HFFc6 (cell line): ENCODE measurements around the gene CCDC14. TPM values are rescaled to one million over a fixed set of nuclear protein-coding genes. Genes with fewer than 3 reads are reported as not detected.

Experiments used
- DNase-seq: peaks from one replicate; pipeline ENCODE4 v3.0.0-alpha.2; 2018
- H3K27ac Mint-ChIP-seq: 2 replicates; pipeline ENCODE4 v1.8.0; 2020; ENCODE audit warnings: mild to moderate bottlenecking, mixed read lengths
- H3K27me3 Mint-ChIP-seq: 2 replicates; pipeline ENCODE4 v1.8.0; 2021; ENCODE audit warnings: mild to moderate bottlenecking, moderate library complexity, mixed read lengths; ENCODE audit not compliant: insufficient read depth
- H3K36me3 Mint-ChIP-seq: 2 replicates; pipeline ENCODE4 v1.8.0; 2021; ENCODE audit warnings: low read depth, mixed read lengths
- H3K4me1 Mint-ChIP-seq: 2 replicates; pipeline ENCODE4 v1.8.0; 2020; ENCODE audit warnings: low read depth, mixed read lengths
- H3K4me3 Mint-ChIP-seq: 2 replicates; pipeline ENCODE4 v1.8.0; 2020; ENCODE audit warnings: mild to moderate bottlenecking, moderate library complexity, mixed read lengths
- H3K9me3 Mint-ChIP-seq: 2 replicates; pipeline ENCODE4 v1.8.0; 2020; ENCODE audit warnings: mild to moderate bottlenecking, mixed read lengths
- CTCF ChIP-seq: fragments of 200-600 bp; sonication (generic); IDR thresholded peaks from 2 replicates; pipeline ENCODE4 v1.5.0; 2021; ENCODE audit warnings: antibody characterized with exemption, mild to moderate bottlenecking
- total RNA-seq, 6 experiments: library from RNA; stranded (reverse); fragmentation: NEBNext Ultra II Directional; extraction: Animal tissue kit (Norgen Biotek cat#: 25700); gene quantifications; 2 replicates in 1 of 6; 3 replicates in 5 of 6; pipeline ENCODE4 v1.2.3, GENCODE V29; 2021

Gene CCDC14
- total RNA-seq, 6 experiments from 2014 or later: 25.8 to 39.7 (median 36.3) TPM

- Mint-ChIP-seq H3K36me3 (no peaks in the 10 kb centered on the region), H3K4me3 (peak overlapping the region; percentile 99), H3K27ac (peak overlapping the region; percentile 92), H3K4me1 (peaks cover 36% of the 10 kb centered on the region), H3K27me3 (peaks cover 4% of the 10 kb centered on the region; the same call in 1 of the 2 replicates), H3K9me3 (no peaks in the 10 kb centered on the region)
- DNase-seq: no peak
- no peak for TF ChIP-seq CTCF
Observed at GRCh38 chr3:123961508-123961856, 453 bp upstream of the CCDC14 start.

- Mint-ChIP-seq H3K36me3 (peaks cover 54% of the 10 kb centered on the region), H3K27ac (no peak overlapping the region), H3K9me3 (no peaks in the 10 kb centered on the region), H3K27me3 (no peaks in the 10 kb centered on the region), H3K4me1 (peaks cover 55% of the 10 kb centered on the region), H3K4me3 (no peak overlapping the region)
- no peak for DNase-seq
- no peak for TF ChIP-seq CTCF
Observed at GRCh38 chr3:123953735-123954134, 7.3 kb downstream of the CCDC14 start.

DNA sequence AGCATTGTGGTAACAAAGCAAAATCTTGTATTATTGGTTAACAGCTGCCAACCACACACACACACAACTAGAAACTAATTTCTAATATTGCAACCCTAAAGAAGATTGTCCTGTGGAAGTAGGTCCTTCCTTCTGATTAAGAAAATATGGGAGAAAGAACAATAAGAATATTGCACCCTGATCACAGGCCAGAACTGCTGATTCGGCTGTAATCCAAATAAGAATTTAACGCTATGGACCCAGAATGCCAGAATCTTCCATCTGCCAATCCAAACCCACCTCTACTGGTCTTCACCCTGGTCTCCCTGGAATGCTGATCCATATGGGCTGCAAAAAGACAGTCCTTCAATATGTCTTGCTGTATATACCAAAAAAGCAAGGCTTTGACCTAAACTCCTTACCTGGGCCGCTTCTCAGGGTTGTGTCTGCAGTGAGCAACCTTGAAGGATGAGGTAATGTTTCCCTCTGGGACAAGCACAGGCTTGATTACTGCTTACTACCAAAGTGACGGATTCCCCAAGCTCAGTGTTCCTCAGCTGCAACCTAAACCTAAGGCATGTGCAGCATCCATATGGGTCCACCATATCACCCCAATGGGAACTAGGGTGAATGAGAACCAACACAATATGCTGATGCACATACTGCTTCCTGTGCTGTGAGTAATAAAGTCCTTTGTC lies 8.0 kb downstream of the CCDC14 start:
- Mint-ChIP-seq H3K4me1 (peaks cover 52% of the 10 kb centered on the region), H3K36me3 (peaks cover 59% of the 10 kb centered on the region), H3K27me3 (no peaks in the 10 kb centered on the region), H3K9me3 (no peaks in the 10 kb centered on the region), H3K4me3 (no peak overlapping the region), H3K27ac (no peak overlapping the region)
- no peak for DNase-seq
- TF ChIP-seq CTCF: no peak

- no peak overlapping the region for H3K4me3 Mint-ChIP-seq
- no peak for TF ChIP-seq CTCF
- H3K9me3 Mint-ChIP-seq: no peaks in the 10 kb centered on the region
- no peaks in the 10 kb centered on the region; the same call in 1 of the 2 replicates for H3K27me3 Mint-ChIP-seq
- H3K4me1 Mint-ChIP-seq: peaks cover 48% of the 10 kb centered on the region
- peak overlapping the region; percentile 63 for H3K27ac Mint-ChIP-seq
- DNase-seq: no peak
- peaks cover 61% of the 10 kb centered on the region for H3K36me3 Mint-ChIP-seq
Observed at GRCh38 chr3:123951522-123952447, 9.2 kb downstream of the CCDC14 start.

- H3K27ac Mint-ChIP-seq: peak overlapping the region; percentile 72
- H3K27me3 Mint-ChIP-seq: no peaks in the 10 kb centered on the region; the same call in 1 of the 2 replicates
- H3K4me1 Mint-ChIP-seq: peaks cover 51% of the 10 kb centered on the region
- H3K9me3 Mint-ChIP-seq: no peaks in the 10 kb centered on the region
- H3K36me3 Mint-ChIP-seq: peaks cover 65% of the 10 kb centered on the region
- DNase-seq: peak; percentile 86
- peak overlapping the region; percentile 53 for H3K4me3 Mint-ChIP-seq
- TF ChIP-seq CTCF: no peak
Observed at GRCh38 chr3:123949641-123950040, 11.4 kb downstream of the CCDC14 start.
